Inflammatory macrophage (primary cell): ENCODE data around the gene ZNF747.
"Not testable (repeated sequence)": the region's sequence is repeated elsewhere in the genome, so short reads cannot be mapped to it uniquely, and the experiment has no call there.

Experiments
- DNase-seq, 2 donors: peaks; one replicate each; pipeline ENCODE4 v3.0.0-alpha.2; 2020 to 2022

Gene ZNF747

GRCh38 chr16:30557957-30558788, 23.5 kb upstream of the ZNF747 start, which contains the start of gene ZNF764:
Gene ZNF764 (minus strand): TSS chr16:30558374. CDS start chr16:30558182, 192 bp downstream.
- DNase-seq = peak; percentile 99

GRCh38 chr16:30557707-30557956, 23.0 kb upstream of the ZNF747 start:
- no peak for DNase-seq

DNA sequence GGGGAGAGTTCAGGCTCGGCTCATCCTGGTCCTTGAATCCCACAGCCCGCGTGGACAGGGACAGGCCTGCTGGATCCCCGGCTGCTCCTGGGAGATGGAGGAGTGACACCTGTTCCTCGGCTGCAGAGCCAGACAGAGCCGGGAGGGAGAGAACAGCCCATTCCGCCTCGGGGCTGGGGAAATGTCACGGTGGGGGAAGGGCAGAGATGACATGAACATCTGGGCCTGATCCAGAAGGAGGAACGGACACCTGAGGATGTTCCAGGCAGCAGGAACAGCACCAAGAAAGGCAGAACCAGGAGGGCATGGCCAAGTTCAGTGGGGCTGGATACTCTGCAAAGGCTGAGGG, 21.4 kb upstream of the ZNF747 start:
- no peak for DNase-seq

DNA sequence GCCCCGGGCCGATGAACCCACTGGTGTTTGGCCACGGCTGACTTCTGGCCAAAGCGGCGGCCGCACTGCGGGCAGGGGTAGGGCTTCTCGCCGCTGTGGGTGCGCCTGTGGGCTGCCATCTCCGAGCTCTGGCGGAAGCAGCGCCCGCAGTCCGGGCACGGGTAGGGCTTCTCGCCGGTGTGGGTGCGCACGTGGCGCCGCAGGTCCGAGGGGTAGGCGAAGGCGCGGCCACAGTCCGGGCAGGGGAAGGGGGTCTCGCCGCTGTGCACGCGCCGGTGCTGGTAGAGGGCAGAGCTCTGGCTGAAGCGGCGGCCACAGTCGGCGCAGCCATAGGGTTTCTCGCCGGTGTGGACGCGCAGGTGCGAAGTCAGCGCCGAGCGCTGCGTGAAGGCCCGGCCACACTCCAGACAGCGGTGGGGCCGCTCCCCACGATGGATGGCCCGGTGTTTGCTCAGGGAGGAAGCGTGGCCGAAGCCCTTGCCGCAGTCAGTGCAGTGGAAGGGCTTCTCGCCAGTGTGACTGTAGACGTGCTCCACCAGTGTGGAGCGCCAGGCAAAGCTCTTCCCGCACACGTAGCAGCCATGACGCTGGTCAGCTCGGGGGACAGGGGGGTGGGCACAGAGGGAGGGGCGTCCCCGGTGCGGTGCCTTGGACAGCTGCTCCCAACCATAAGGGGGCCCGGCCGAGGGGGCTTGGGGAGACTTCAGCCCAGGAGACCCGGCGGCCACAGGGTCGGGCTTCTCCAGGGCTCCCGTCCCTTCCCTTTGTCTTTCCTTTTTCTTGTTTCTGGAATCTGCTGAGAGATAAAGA, 20.9 kb upstream of the ZNF747 start:
- DNase-seq = no peak

DNA sequence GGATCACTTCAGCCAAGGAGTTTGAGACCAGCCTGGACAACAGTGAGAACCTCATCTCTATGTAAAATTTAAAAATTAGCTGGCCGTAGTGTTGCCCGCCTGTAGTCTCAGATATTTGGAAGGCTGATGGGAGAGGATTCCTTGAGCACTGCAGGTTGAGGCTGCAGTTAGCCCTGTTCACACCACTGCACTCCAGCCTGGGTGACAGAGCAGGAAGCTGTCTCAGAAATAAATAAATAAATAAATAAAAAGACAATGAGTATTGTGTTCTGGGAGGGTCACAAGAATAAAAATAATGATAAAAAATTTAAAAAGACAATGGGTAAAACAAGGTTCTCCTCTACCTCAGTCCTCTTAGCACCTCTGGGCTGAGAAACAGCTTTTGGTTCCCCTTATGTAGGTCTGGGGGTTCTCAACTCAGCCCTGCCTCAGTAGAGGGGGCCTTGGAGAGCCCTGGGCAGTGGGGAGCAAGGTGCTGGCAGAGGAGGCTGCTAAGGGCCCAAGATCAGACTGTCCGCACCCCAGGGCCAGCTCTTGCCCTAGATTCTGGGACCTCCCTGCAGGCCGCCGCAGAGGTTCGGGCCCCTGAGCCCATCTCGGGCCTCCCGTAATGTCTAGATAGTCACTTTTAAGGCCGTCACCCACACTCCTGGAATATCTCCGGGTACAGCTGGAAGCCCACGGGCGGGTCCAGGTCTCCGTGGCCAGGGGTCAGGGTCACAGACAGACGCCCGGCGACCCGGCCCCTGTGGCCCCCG, 20.1 kb upstream of the ZNF747 start:
- DNase-seq = no peak

GRCh38 chr16:30553393-30553899, 18.8 kb upstream of the ZNF747 start:
- DNase-seq = peak in 1 of 2 donors; percentile 29

GRCh38 chr16:30552956-30553355, 18.3 kb upstream of the ZNF747 start:
- DNase-seq = no peak

- DNase-seq = no peak
These were observed 17.1 kb upstream of the ZNF747 start for GRCh38 chr16:30551781-30552180.

DNA sequence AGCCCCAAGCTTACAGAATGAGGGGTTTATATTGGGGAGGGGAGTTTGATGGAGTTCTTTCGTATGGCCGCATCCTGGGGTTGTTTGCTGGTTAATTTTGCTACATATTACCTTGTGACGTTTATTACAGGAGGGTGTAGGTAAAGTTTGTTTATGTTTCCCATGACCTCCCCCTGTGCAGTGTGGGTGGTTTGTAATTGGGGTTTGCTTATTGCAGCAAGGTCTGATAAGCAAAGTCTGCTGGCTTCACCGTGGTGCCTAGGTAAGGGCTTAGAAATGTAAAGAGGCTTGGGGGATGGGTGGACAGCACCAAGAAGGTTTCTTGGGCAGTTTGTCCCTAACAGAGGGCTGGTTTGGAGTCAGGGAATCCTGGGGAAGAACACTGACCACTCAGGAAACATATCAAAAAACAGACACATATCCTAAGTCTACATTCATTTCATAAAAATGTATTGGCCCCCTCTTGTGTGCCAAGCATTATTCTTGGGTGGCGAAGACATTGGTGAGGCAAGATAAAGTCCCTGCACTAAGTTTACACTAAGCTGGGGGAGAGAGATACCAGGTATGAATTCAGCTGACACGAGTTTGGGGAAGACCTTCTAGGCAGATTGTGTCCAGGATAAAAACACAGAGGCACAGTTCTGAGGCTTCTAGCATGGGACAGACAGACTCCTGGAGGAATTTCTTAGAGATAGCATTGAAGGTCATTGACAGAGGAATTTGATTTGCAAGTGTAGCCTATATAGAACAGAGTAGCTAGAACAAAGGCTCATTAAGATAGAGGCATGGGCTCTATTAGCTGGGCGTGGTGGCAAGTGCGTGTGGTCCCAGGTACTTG, 14.0 kb upstream of the ZNF747 start:
- DNase-seq = no peak

GRCh38 chr16:30546115-30546514, 11.5 kb upstream of the ZNF747 start:
- DNase-seq = peak; percentile 60 to 65

DNA sequence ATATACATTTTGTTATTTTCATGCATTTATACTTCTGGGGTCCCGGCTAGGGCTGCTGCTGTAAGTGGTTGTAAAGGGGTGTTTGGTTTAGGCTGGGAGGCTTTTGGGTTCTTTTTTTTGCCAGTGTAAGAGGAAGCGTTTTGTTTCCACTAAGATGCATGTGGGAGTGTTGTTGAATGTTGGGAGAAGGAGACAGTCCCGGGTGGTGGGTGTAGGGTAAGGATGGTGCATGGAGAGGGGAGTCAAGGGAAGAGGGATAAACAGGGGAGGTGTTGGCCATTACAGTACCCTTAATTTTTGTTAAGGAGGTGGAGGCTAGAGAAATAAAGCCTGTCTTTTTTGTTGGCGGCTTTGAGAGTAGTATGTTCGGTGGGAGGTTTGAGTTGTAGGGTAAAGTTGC, 8.4 kb upstream of the ZNF747 start:
- no peak for DNase-seq

- peak in 1 of 2 donors; percentile 31 for DNase-seq
These were observed 7.1 kb upstream of the ZNF747 start for GRCh38 chr16:30541502-30542329.

DNA sequence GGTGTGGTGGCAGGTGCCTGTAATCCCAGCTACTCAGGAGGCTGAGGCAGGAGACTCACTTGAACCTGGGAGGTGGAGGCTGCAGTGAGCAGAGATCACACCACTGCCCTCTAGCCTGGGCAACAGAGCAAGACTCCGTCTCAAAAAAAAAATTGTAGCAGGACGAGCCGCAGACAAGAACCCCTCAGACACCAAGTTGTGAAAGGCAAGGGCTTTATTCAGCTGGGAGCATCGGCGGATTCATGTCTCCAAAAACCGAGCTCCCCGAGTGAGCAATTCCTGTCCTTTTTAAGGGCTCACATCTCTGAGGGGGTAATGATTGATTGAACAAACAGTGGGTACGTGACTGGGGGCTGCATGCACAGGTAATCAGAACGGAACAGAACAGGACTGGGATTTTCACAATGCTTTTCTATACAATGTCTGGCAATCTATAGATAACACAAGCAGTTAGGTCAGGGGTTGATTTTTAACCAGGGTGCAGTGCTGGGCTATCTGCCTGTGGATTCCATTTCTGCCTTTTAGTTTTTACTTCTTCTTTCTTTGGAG, 6.3 kb upstream of the ZNF747 start:
- DNase-seq = not testable (repeated sequence)

GRCh38 chr16:30539986-30540526, 5.4 kb upstream of the ZNF747 start:
- not testable (repeated sequence) for DNase-seq

DNA sequence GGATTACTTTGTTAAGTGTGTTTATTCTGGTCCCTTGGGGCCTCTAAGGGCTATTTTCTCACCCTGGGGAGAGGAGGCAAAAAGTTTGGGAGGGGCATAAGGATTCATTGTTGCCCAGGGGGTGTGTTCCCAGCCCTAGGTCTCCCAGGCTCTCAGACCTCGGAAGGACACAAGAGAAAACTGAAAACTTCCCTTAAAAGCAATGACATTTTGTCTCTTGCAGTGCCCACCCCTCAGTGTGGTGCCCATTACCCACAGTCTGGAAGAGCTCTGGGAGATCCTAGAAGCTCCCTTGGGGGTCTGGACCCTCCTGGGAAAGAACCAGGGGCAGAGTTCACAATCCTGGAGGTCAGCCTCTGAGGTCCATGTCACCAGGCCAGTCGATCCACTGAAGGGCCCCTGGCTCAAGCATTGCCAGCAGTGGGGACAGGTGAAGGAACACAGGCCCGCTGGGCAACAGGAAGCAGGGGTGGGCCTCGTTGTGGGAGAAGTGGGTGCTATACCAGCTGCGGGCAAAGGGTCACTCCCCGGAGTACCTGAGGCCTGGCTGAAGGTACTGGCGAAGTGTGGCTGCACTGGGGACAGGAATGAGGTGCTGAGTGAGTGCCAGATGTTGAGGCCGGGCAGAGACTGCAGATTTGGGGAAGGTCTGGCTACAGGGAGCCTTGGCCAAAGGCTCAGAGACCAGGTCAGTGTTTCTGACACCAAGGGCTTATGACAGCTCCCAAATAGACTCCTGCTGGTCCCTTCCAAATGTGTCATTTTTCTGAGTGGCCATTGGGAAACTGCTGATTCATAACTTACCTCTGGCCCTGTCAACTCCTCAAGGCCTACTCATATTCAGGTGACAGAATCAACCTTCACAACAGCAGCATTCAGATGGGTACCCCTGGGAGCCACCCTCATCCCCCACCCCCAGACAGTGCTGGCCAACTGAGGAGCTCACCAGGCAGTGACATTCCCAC, 4.6 kb upstream of the ZNF747 start:
- no peak for DNase-seq

DNA sequence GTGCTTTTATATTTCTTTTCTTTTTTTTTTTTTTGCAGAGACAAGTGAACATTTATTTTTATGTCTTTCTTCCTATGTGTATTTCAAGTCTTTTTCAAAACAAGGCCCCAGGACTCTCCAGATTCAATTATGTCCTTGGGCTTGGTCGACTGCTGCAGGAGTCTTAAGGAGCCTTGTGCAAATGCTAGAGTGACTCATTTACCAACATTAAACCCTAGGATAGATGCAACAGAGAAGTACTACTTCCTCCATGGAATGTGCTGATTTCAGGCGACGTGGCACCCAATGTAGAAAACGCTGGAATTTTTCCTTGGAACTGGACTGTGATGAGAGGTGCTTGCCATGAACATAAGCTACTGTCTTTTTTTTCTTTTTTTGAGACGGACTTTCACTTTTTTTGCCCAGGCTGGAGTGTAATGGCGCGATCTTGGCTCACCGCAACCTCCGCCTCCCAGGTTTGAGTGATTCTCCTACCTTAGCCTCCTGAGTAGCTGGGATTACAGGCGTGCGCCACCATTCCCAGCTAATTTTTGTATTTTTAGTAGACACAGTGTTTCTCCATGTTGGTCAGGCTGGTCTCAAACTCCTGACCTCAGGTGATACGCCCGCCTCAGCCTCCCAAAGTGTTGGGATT, 1.9 kb upstream of the ZNF747 start:
- DNase-seq = peak; percentile 53 to 66

DNA sequence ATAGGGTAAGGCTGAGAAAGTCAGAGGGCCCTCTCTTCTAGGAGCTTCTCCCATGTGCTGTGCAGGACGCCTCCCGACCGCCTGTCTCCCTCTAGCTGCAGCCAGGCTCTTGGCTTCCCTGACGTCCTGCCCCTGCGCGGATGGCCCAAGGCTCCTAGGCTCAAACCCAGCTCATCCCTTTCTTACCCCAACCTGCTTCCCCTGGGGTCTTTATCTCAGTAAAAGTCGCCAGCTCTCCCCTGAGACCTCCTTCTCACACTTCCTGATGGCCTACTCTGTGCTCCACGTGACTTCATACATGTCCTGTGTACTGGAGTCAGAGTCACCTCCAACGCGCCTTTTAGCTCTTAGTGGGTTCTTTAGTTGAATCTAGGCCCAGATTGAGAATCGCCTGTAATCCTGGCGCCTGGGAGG, 1.1 kb upstream of the ZNF747 start:
- peak; percentile 62 to 80 for DNase-seq

DNA sequence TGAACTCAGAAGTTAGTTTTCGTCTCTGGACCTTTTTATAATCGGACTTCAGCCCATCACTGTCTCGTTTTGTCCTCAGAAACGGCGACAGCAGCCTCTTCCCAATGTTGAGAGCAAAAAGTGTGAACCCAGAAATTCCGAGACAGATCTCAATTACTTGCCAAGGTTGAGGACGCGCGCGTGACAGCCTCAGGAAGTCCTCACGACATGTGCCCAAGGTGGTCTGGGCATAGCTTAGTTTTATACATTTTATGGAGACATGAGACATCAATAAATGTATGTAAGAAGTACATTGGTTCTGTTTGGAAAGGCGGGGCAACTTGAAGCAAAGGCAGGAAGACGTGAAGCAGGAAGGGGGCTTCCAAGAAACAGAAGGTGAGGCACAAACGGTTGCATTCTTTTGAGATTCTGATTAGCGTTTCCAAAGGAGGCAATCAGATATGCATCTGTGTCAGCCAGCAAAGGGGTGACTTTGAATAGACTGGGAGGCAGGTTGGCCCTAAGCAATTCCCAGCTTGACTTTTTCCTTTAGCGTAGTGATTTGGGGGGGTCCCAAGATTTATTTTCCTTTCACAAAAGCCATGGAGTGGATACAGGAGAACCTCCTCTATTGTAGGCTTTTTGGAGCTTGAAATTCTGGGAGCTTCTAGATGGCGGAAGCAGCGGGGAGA, 583 bp upstream of the ZNF747 start:
- no peak for DNase-seq
